Skin epidermis (tissue), 12 donors: ENCODE data around the gene CCDC112.
"Not testable (repeated sequence)": the region's sequence is repeated elsewhere in the genome, so short reads cannot be mapped to it uniquely, and the experiment has no call there.

ENCODE experiments used
- H3K27ac ChIP-seq, 21 experiments: fragments of 200-600 bp; sonication (generic) in 11 of 21; one replicate each; pipeline ENCODE4 v1.5.0; 2020; ENCODE audit warnings: mild to moderate bottlenecking in 3 of 21, inconsistent platforms in 2 of 21, moderate library complexity in 2 of 21
- H3K4me3 ChIP-seq, 7 experiments: fragments of 200-600 bp; sonication (generic) in 2 of 7; one replicate each; pipeline ENCODE4 v1.5.0; 2020; ENCODE audit warnings: inconsistent platforms in 2 of 7, mild to moderate bottlenecking in 2 of 7, moderate library complexity in 1 of 7

Gene CCDC112

GRCh38 chr5:115267617-115268016, 28.8 kb downstream of the CCDC112 start:
- H3K27ac ChIP-seq, result no peak overlapping the region
- H3K4me3 ChIP-seq, result no peak overlapping the region

GRCh38 chr5:115265220-115265619, 31.2 kb downstream of the CCDC112 start:
- Histone ChIP-seq H3K27ac (no peak overlapping the region), H3K4me3 (no peak overlapping the region)

- no peak overlapping the region for H3K27ac ChIP-seq
- no peak overlapping the region for H3K4me3 ChIP-seq
These were observed 31.7 kb downstream of the CCDC112 start for GRCh38 chr5:115264786-115265185.

GRCh38 chr5:115263078-115263380, 33.4 kb downstream of the CCDC112 start:
- Histone ChIP-seq H3K4me3 (peak overlapping the region; percentile 78 to 98 (median 92)), H3K27ac (peak overlapping the region in 20 of 21 experiments; percentile 82 to 96 (median 90))

- H3K4me3 ChIP-seq, result peak within 1 kb of the TSS; percentile 78 to 98 (median 92)
- H3K27ac ChIP-seq, result peak within 1 kb of the TSS; percentile 63 to 96 (median 90)
These were observed 34.0 kb downstream of the CCDC112 start, which contains the start of gene PGGT1B for GRCh38 chr5:115262321-115263077. TSS of gene PGGT1B (minus strand) at chr5:115262877. CDS start at chr5:115262851, 26 bp downstream.

- Histone ChIP-seq H3K4me3 (peak overlapping the region; percentile 78 to 98 (median 92)), H3K27ac (peak overlapping the region in 19 of 21 experiments; percentile 84 to 96 (median 90))
These were observed 34.5 kb downstream of the CCDC112 start for GRCh38 chr5:115262011-115262320.

GRCh38 chr5:115260248-115260647, 36.2 kb downstream of the CCDC112 start:
- no peak overlapping the region for H3K27ac ChIP-seq
- H3K4me3 ChIP-seq, result no peak overlapping the region

- Histone ChIP-seq H3K4me3 (no peak overlapping the region), H3K27ac (no peak overlapping the region)
These were observed 38.5 kb downstream of the CCDC112 start for GRCh38 chr5:115257981-115258380.

- not testable (repeated sequence) for H3K27ac ChIP-seq, H3K4me3 ChIP-seq
These were observed 47.1 kb downstream of the CCDC112 start for GRCh38 chr5:115249379-115249778.

- Histone ChIP-seq H3K4me3 (no peak overlapping the region), H3K27ac (no peak overlapping the region)
These were observed 50.0 kb downstream of the CCDC112 start for GRCh38 chr5:115246361-115246991.

- Histone ChIP-seq H3K27ac (no peak overlapping the region), H3K4me3 (no peak overlapping the region)
These were observed 53.0 kb downstream of the CCDC112 start for GRCh38 chr5:115243412-115243811.

GRCh38 chr5:115241881-115242642, 54.4 kb downstream of the CCDC112 start:
- Histone ChIP-seq H3K27ac (no peak overlapping the region), H3K4me3 (no peak overlapping the region)

- H3K27ac ChIP-seq, result no peak overlapping the region
- H3K4me3 ChIP-seq, result no peak overlapping the region
These were observed 59.4 kb downstream of the CCDC112 start for GRCh38 chr5:115237066-115237465.

- Histone ChIP-seq H3K27ac (no peak overlapping the region), H3K4me3 (no peak overlapping the region)
These were observed 59.9 kb downstream of the CCDC112 start for GRCh38 chr5:115236599-115236998.

- no peak overlapping the region for H3K27ac ChIP-seq
- no peak overlapping the region for H3K4me3 ChIP-seq
These were observed 64.9 kb downstream of the CCDC112 start for GRCh38 chr5:115231598-115231997.

- Histone ChIP-seq H3K4me3 (no peak overlapping the region), H3K27ac (no peak overlapping the region)
These were observed 66.8 kb downstream of the CCDC112 start for GRCh38 chr5:115229606-115230005.

GRCh38 chr5:115227281-115227680, 69.2 kb downstream of the CCDC112 start:
- no peak overlapping the region for H3K4me3 ChIP-seq
- no peak overlapping the region for H3K27ac ChIP-seq
